B cell (primary cell): ENCODE measurements around the gene DUS2. TPM values are rescaled to one million over a fixed set of nuclear protein-coding genes. Genes with fewer than 3 reads are reported as not detected.

Experiments used
- ATAC-seq: fragments of 200-7000 bp; cut with Tn5 transposase; one replicate; pipeline ENCODE4 v1.10.0; 2021; ENCODE audit warnings: low read depth, mild to moderate bottlenecking, moderate number of reproducible peaks, moderate library complexity
- CTCF ChIA-PET: fragments of 350-600 bp; sonication (Branson Sonifier 250); formaldehyde crosslinking; loops from one replicate; lab custom pipeline; 2021; ENCODE audit warnings: antibody characterized with exemption, inconsistent platforms; lab: Charles Lee
- POLR2A ChIA-PET: fragments of 350-600 bp; sonication (Branson Sonifier 250); formaldehyde crosslinking; loops from one replicate; lab custom pipeline; 2021; ENCODE audit warnings: antibody characterized with exemption; lab: Charles Lee
- DNase-seq: peaks from one replicate; pipeline ENCODE4 v3.0.0; 2013
- H2AFZ ChIP-seq: 2 replicates; pipeline ENCODE4 v1.6.1; 2012; ENCODE audit warnings: mild to moderate bottlenecking, low read depth, low read length; ENCODE audit not compliant: insufficient read depth, poor library complexity, severe bottlenecking
- H3K27ac ChIP-seq, 2 donors: 1 replicate in 1 of 2; 2 replicates in 1 of 2; pipeline ENCODE4 v1.5.1; 2012 to 2013; ENCODE audit warnings: low read length in 2 of 2, mild to moderate bottlenecking in 2 of 2, moderate library complexity in 1 of 2
- H3K27me3 ChIP-seq, 4 experiments: fragments of 200-600 bp in 1 of 4; sonication (generic) in 1 of 4; replicated peaks in 1 of 4; 1 replicate in 2 of 4; 2 replicates in 2 of 4; pipeline versions ENCODE4 v1.6.1 to v1.7.0; 2013 to 2016; ENCODE audit warnings: low read length in 3 of 4, mild to moderate bottlenecking in 2 of 4, mixed read lengths in 1 of 4, moderate library complexity in 1 of 4; ENCODE audit not compliant: insufficient read depth in 4 of 4, control insufficient read depth in 3 of 4; ENCODE audit errors: control extremely low read depth in 1 of 4
- H3K36me3 ChIP-seq, 2 experiments: replicated peaks in 1 of 2; 1 replicate in 1 of 2; 2 replicates in 1 of 2; pipeline versions ENCODE4 v1.6.1 to v1.7.1; 2013; ENCODE audit warnings: low read length in 1 of 2; ENCODE audit not compliant: insufficient read depth in 2 of 2, control insufficient read depth in 1 of 2; ENCODE audit errors: control extremely low read depth in 1 of 2, extremely low read depth in 1 of 2
- H3K4me1 ChIP-seq, 2 donors: fragments of 200-600 bp in 1 of 2; sonication (generic) in 1 of 2; 1 replicate in 1 of 2; 2 replicates in 1 of 2; pipeline versions ENCODE4 v1.5.1 to v1.6.1; 2013 to 2017; ENCODE audit warnings: low read length in 2 of 2; ENCODE audit not compliant: control insufficient read depth in 2 of 2, insufficient read depth in 2 of 2
- H3K4me2 ChIP-seq: replicated peaks from 2 replicates; pipeline ENCODE3; 2012; ENCODE audit warnings: mild to moderate bottlenecking, low read depth, low read length; ENCODE audit not compliant: poor library complexity, severe bottlenecking
- H3K4me3 ChIP-seq, 5 experiments: fragments of 200-600 bp in 1 of 5; sonication (generic) in 1 of 5; 1 replicate in 3 of 5; 2 replicates in 2 of 5; pipeline versions ENCODE4 v1.5.1 to v1.7.0; 2011 to 2016; ENCODE audit warnings: low read length in 4 of 5, mild to moderate bottlenecking in 4 of 5, low read depth in 2 of 5, control low read depth in 1 of 5, moderate library complexity in 1 of 5; ENCODE audit not compliant: insufficient read depth in 1 of 5; ENCODE audit errors: control extremely low read depth in 1 of 5, extremely low read depth in 1 of 5
- H3K79me2 ChIP-seq: fragments of 200-600 bp; sonication (generic); one replicate; pipeline ENCODE4 v1.6.0; 2016; ENCODE audit warnings: low read length; ENCODE audit not compliant: control insufficient read depth, insufficient read depth
- H3K9ac ChIP-seq: fragments of 200-600 bp; sonication (generic); 2 replicates; pipeline ENCODE4 v1.6.1; 2017; ENCODE audit warnings: mild to moderate bottlenecking, low read length, moderate library complexity
- H3K9me3 ChIP-seq, 3 donors: one replicate each; pipeline versions ENCODE4 v1.6.1 to v1.7.1; 2013; ENCODE audit warnings: low read length in 2 of 3; ENCODE audit not compliant: control insufficient read depth in 2 of 3, insufficient read depth in 1 of 3; ENCODE audit errors: control extremely low read depth in 1 of 3
- H4K20me1 ChIP-seq: 2 replicates; pipeline ENCODE4 v1.6.0; 2012; ENCODE audit warnings: mild to moderate bottlenecking, low read length; ENCODE audit not compliant: insufficient read depth, control insufficient read depth, poor library complexity, severe bottlenecking
- H3K27ac Mint-ChIP-seq: one replicate; pipeline ENCODE4 v1.8.0; 2021; ENCODE audit warnings: mixed read lengths
- H3K27me3 Mint-ChIP-seq: one replicate; pipeline ENCODE4 v1.8.0; 2021; ENCODE audit warnings: mixed read lengths
- H3K4me1 Mint-ChIP-seq: one replicate; pipeline ENCODE4 v1.8.0; 2021; ENCODE audit warnings: mixed read lengths
- H3K4me3 Mint-ChIP-seq: one replicate; pipeline ENCODE4 v1.8.0; 2021; ENCODE audit warnings: mixed read lengths
- H3K9me3 Mint-ChIP-seq: one replicate; pipeline ENCODE4 v1.8.0; 2022; ENCODE audit warnings: mixed read lengths; ENCODE audit not compliant: insufficient read depth
- CTCF ChIP-seq: fragments of 200-600 bp; IDR thresholded peaks from one replicate; pipeline ENCODE4 v1.8.0; 2022; ENCODE audit warnings: antibody characterized with exemption, mild to moderate bottlenecking
- EZH2 ChIP-seq: IDR thresholded peaks from 2 replicates; pipeline ENCODE4 v1.6.1; 2012; ENCODE audit warnings: borderline replicate concordance, low read depth, mild to moderate bottlenecking, moderate library complexity, low read length; ENCODE audit not compliant: insufficient read depth, poor library complexity, severe bottlenecking
- WGBS: methylation state at CpG from one replicate; pipeline ENCODE4 v1.1.5; 2013; ENCODE audit warnings: missing lambda C conversion rate; ENCODE audit not compliant: insufficient coverage; 5-methylcytosine and 5-hydroxymethylcytosine counted together
- intact Hi-C: fragments of 100-400 bp; cut with micrococcal nuclease; formaldehyde crosslinking; loops from one replicate; pipeline ENCODE4 v1.10.0; 2022
- polyA plus RNA-seq: library from polyadenylated mRNA; depleted of rRNA; stranded (reverse); fragments of >200 nt; gene quantifications from 2 replicates; pipeline ENCODE4 v1.2.3, GENCODE V29; 2012
- total RNA-seq, 2 donors: library from RNA; stranded (reverse); fragments of 120-200 nt in 1 of 2; gene quantifications; 1 replicate in 1 of 2; 2 replicates in 1 of 2; pipeline versions ENCODE4 v1.2.3 to v1.2.4, GENCODE V29; 2013 to 2022

The DUS2 gene
- total and polyA plus RNA-seq, 2 donors (not counting 1 experiment from before 2014, with no cell fraction given), result 61.1 to 93.0 TPM

GRCh38 chr16:68035227-68035626 lies 12.1 kb downstream of the DUS2 start:
- intact Hi-C loops, result no loop called here
- H3K27me3 Mint-ChIP-seq, result no peaks in the 10 kb centered on the region
- peaks cover 42% of the 10 kb centered on the region for H3K79me2 ChIP-seq
- H3K4me2 ChIP-seq, result no peak overlapping the region
- no peak overlapping the region for H3K27ac Mint-ChIP-seq
- ATAC-seq, result no peak
- no peak overlapping the region for H3K4me3 ChIP-seq
- ChIA-PET POLR2A (interaction anchor here (1.1 kb wide), 1 partner anchor 30 kb away, joined by 3 read pairs; no protein-coding TSS in a partner anchor), CTCF (interaction anchor here (2.5 kb wide), 1 partner anchor 151 kb away, joined by 8 read pairs; the partner anchor contains the start of gene NRN1L)
- TF ChIP-seq EZH2, result no peak
- TF ChIP-seq CTCF, result no peak
- H3K9me3 ChIP-seq, result no peaks in the 10 kb centered on the region
- WGBS, result no CpG with 5 or more reads among the region's 2 CpGs
- no peak overlapping the region for H3K9ac ChIP-seq
- H3K36me3 ChIP-seq, result peaks cover 2 to 4% of the 10 kb centered on the region in 2 experiments
- peaks cover 2% of the 10 kb centered on the region for H4K20me1 ChIP-seq
- H3K4me1 ChIP-seq, result peaks cover 26 to 41% of the 10 kb centered on the region in 2 donors
- no peaks in the 10 kb centered on the region for H3K9me3 Mint-ChIP-seq
- H3K4me1 Mint-ChIP-seq, result peaks cover 28% of the 10 kb centered on the region
- H3K27ac ChIP-seq, result no peak overlapping the region
- no peaks in the 10 kb centered on the region for H3K27me3 ChIP-seq
- no peak for DNase-seq
- no peak overlapping the region for H3K4me3 Mint-ChIP-seq
- H2AFZ ChIP-seq, result no peak overlapping the region

DNA sequence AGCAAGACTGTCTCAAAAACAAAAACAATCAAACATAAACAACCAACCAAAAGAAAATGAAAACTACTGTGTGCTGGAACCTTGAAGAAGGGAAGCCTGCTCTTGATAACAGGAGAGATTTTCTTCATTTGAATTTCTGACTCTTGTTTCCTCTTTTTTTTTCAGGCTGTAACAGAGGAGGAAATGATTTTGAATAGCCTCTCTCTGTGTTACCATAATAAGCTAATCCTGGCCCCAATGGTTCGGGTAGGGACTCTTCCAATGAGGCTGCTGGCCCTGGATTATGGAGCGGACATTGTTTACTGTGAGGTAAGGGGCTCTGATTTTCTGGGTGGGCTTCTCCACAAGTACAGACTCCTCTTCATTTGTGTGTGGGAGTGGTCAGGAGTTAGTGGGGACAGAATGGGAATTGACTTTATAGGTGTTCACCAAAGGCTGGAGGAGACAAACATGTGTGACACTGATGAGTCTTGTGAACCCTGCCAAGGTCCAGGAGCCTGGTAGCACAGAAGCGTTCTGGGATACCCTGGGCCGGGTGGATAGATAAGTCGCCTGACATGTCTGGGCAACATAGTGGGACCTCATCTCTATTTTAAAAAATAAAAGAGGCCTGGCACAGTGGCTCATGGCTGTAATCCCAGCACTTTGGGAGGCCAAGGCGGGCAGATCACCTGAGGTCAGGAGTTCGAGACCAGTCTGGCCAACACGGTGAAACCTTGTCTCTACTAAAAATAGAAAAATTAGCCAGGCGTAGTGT lies 14.9 kb downstream of the DUS2 start:
- Mint-ChIP-seq H3K27ac (peak overlapping the region; percentile 97), H3K4me1 (peaks cover 41% of the 10 kb centered on the region), H3K9me3 (no peaks in the 10 kb centered on the region), H3K27me3 (no peaks in the 10 kb centered on the region), H3K4me3 (peak overlapping the region; percentile 97)
- intact Hi-C loops, result loop anchor here (1.0 kb wide), 1 partner anchor 15 kb away; the partner anchor contains the start of genes DDX28 and DUS2
- peak overlapping the region; percentile 57 for H2AFZ ChIP-seq
- no peak for TF ChIP-seq CTCF
- no peak for TF ChIP-seq EZH2
- ChIA-PET POLR2A (interaction anchor here (0.7 to 4.0 kb wide), 8 partner anchors 15 to 102 kb away, joined by 3 to 23 read pairs (median 7); partner anchors contain the start of genes DDX28, DPEP2, DUS2 and NFATC3), CTCF (interaction anchor here (0.5 to 9.9 kb wide), 12 partner anchors 15 to 517 kb away, joined by 3 to 320 read pairs (median 4); partner anchors contain the start of genes DDX28, DPEP2, DPEP3 and DUS2)
- peak overlapping the region; percentile 45 to 86 (median 55) for H3K4me3 ChIP-seq
- DNase-seq (peak; percentile 68), ATAC-seq (peak; percentile 56)
- H3K27me3 ChIP-seq, result no peaks in the 10 kb centered on the region
- H3K79me2 ChIP-seq, result peaks cover 70% of the 10 kb centered on the region
- peaks cover 4 to 16% of the 10 kb centered on the region in 2 experiments for H3K36me3 ChIP-seq
- H3K9me3 ChIP-seq, result no peaks in the 10 kb centered on the region
- WGBS, result 17% methylated on average over 4 of the region's 9 CpGs
- peak overlapping the region; percentile 77 for H3K9ac ChIP-seq
- H4K20me1 ChIP-seq, result peaks cover 29% of the 10 kb centered on the region
- H3K27ac ChIP-seq, result peak overlapping the region; percentile 72 to 82
- H3K4me2 ChIP-seq, result peak overlapping the region; percentile 78
- peaks cover 46 to 53% of the 10 kb centered on the region in 2 donors for H3K4me1 ChIP-seq
